IPS-15b (cell line): ENCODE measurements around the gene FGD5.

Source experiments
- H3K27me3 ChIP-seq: one replicate; pipeline ENCODE4 v1.6.1; 2013; ENCODE audit warnings: low read length; ENCODE audit not compliant: control insufficient read depth, insufficient read depth
- H3K36me3 ChIP-seq: one replicate; pipeline ENCODE4 v1.6.1; 2013; ENCODE audit warnings: low read length; ENCODE audit not compliant: control insufficient read depth, insufficient read depth
- H3K4me1 ChIP-seq: one replicate; pipeline ENCODE4 v1.6.1; 2013; ENCODE audit warnings: mild to moderate bottlenecking, low read length; ENCODE audit not compliant: control insufficient read depth, insufficient read depth
- H3K4me3 ChIP-seq: one replicate; pipeline ENCODE4 v1.5.1; 2013; ENCODE audit warnings: low read depth, low read length
- H3K9ac ChIP-seq: one replicate; pipeline ENCODE4 v1.6.1; 2013; ENCODE audit warnings: low read depth, mild to moderate bottlenecking, low read length
- H3K9me3 ChIP-seq: one replicate; pipeline ENCODE4 v1.6.1; 2013; ENCODE audit warnings: mild to moderate bottlenecking, low read length; ENCODE audit not compliant: control insufficient read depth, insufficient read depth

Gene FGD5

GRCh38 chr3:14862661-14863230 is 44.0 kb downstream of the FGD5 start:
- H3K4me3 ChIP-seq = no peak overlapping the region
- no peak overlapping the region for H3K9ac ChIP-seq
- no peaks in the 10 kb centered on the region for H3K9me3 ChIP-seq
- peaks cover 2% of the 10 kb centered on the region for H3K36me3 ChIP-seq
- no peaks in the 10 kb centered on the region for H3K27me3 ChIP-seq
- peaks cover 8% of the 10 kb centered on the region for H3K4me1 ChIP-seq

DNA sequence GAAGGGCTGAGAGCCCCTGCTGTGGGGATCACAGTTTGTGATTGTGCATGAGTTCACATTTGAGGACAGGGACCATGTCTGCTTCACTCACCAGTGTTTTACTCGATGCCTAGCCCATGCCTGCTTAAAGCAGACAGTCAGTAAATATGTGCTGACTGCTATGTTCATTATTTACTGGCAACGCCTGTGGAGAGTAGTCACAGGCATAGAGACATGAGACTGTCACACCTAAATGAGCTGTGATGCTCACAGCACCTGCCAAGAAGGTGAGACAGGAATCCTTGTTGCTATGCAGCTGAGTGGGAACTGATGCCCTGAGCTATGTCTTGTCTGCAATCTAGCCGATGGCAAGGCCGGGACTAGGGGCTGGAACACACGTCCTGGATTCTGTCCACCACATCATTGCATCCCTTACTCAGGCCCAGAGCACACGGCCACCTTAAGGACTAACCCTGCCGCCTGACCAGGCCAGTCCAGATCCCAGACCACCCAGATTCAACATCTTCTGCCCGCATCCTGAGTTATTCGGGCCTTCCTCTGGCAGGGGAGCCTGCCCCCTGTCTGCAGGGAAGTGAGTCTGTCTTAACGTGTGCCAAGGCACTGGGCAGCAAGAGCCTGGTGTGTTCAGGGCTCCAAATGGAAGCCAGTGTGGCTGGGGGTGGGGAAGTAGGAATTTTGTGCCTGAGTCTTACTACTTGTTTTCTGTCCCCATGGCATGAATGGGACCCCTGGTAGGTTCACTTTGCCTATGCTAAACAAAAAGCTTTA is 44.8 kb downstream of the FGD5 start:
- Histone ChIP-seq H3K9ac (no peak overlapping the region), H3K4me1 (peaks cover 8% of the 10 kb centered on the region), H3K9me3 (no peaks in the 10 kb centered on the region), H3K4me3 (no peak overlapping the region), H3K36me3 (peaks cover 2% of the 10 kb centered on the region), H3K27me3 (no peaks in the 10 kb centered on the region)

GRCh38 chr3:14864131-14864530 is 45.4 kb downstream of the FGD5 start:
- Histone ChIP-seq H3K27me3 (no peaks in the 10 kb centered on the region), H3K4me1 (peaks cover 8% of the 10 kb centered on the region), H3K36me3 (peaks cover 2% of the 10 kb centered on the region), H3K4me3 (no peak overlapping the region), H3K9ac (no peak overlapping the region), H3K9me3 (no peaks in the 10 kb centered on the region)

DNA sequence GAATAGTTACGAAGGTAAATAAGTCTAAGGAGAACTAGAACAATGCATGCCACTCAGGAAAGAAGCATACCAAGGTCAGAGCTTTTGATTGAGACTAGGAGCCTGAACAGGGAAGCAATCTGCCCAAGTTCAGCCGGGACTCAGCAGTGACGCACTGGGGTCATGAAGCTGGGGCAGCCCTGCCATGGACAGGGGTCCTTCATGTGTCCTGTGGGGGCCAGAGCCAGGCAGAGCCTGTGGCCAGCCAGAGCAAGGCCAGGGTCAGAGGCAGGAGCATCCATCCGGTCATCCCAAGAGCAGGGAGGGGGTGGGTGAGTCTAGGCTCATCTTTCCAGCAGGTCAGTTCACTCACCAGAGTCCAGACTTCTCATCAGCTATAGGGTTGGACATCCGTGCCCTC is 47.9 kb downstream of the FGD5 start:
- Histone ChIP-seq H3K36me3 (peaks cover 2% of the 10 kb centered on the region), H3K27me3 (no peaks in the 10 kb centered on the region), H3K9ac (no peak overlapping the region)

DNA sequence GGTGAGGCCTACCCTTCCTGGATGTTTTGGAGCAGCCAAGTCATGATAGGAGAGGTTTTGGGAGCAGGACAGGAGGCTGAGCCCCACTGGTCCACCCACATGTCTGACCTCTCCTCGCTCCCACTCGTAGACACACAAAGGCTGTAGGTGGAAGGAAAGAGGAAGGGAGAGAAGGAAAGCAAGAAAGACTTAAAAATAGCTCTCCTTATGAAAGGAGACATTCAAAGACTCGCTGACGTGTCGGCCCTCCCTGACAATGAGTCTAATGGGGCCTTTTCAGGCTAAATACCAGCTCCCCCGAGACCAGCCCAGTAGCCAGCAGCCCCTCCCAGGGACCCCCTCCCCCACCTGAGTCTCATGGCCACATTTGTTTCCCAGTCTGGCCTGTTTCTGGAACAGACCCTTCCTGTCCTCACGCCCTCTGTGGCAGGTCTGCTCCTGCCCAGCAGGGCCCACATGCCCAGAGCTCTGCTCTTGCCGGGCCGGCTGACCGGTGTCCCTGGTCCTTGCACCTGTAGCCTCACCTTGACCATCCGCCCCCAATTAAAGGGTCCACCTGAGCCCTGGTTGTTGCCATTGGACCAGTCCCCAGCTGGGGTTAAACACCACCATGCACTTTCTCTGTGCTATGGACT is 49.3 kb downstream of the FGD5 start:
- peaks cover 2% of the 10 kb centered on the region for H3K36me3 ChIP-seq
- no peaks in the 10 kb centered on the region for H3K27me3 ChIP-seq
- peaks cover 8% of the 10 kb centered on the region for H3K4me1 ChIP-seq
- no peaks in the 10 kb centered on the region for H3K9me3 ChIP-seq
- no peak overlapping the region for H3K4me3 ChIP-seq
- no peak overlapping the region for H3K9ac ChIP-seq

More for the DNA sequence above, 47.9 kb downstream of the FGD5 start:
- Histone ChIP-seq H3K4me1 (peaks cover 8% of the 10 kb centered on the region), H3K9me3 (no peaks in the 10 kb centered on the region), H3K4me3 (no peak overlapping the region)

GRCh38 chr3:14869917-14870782 is 51.4 kb downstream of the FGD5 start:
- H3K27me3 ChIP-seq = no peaks in the 10 kb centered on the region
- H3K9ac ChIP-seq = no peak overlapping the region
- no peaks in the 10 kb centered on the region for H3K4me1 ChIP-seq
- H3K4me3 ChIP-seq = no peak overlapping the region
- H3K36me3 ChIP-seq = no peaks in the 10 kb centered on the region
- H3K9me3 ChIP-seq = no peaks in the 10 kb centered on the region

GRCh38 chr3:14870783-14871060 is 52.0 kb downstream of the FGD5 start:
- no peak overlapping the region for H3K4me3 ChIP-seq
- H3K27me3 ChIP-seq = no peaks in the 10 kb centered on the region
- no peaks in the 10 kb centered on the region for H3K36me3 ChIP-seq
- no peaks in the 10 kb centered on the region for H3K4me1 ChIP-seq
- H3K9me3 ChIP-seq = no peaks in the 10 kb centered on the region
- H3K9ac ChIP-seq = no peak overlapping the region

GRCh38 chr3:14871456-14872200 is 52.9 kb downstream of the FGD5 start:
- Histone ChIP-seq H3K9me3 (no peaks in the 10 kb centered on the region), H3K9ac (no peak overlapping the region), H3K4me1 (no peaks in the 10 kb centered on the region), H3K36me3 (no peaks in the 10 kb centered on the region), H3K27me3 (no peaks in the 10 kb centered on the region), H3K4me3 (no peak overlapping the region)

DNA sequence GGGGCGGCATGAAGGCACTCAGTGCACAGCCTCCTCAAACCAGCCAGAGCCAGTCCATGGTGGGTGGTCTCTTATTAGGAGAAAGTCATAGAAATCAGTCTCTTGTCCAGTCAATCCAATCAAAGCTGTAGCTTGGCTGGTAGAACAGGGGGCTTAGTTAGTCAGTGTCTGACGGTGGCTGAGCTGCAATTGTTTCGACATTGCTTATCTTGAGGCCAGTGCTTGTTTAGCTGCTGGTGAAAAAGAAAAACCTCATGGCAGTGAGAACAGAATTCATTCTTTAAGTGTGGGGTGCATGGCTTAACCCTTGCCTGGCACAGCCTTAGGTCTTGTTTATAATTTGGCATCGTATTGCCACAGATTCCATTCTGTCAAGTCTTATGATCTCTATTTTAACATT is 53.9 kb downstream of the FGD5 start:
- no peaks in the 10 kb centered on the region for H3K36me3 ChIP-seq
- no peak overlapping the region for H3K9ac ChIP-seq
- H3K27me3 ChIP-seq = no peaks in the 10 kb centered on the region
- H3K9me3 ChIP-seq = no peaks in the 10 kb centered on the region
- no peaks in the 10 kb centered on the region for H3K4me1 ChIP-seq
- H3K4me3 ChIP-seq = no peak overlapping the region

GRCh38 chr3:14874784-14875183 is 56.0 kb downstream of the FGD5 start:
- no peaks in the 10 kb centered on the region for H3K9me3 ChIP-seq
- no peaks in the 10 kb centered on the region for H3K27me3 ChIP-seq
- no peak overlapping the region for H3K4me3 ChIP-seq
- no peaks in the 10 kb centered on the region for H3K36me3 ChIP-seq
- no peak overlapping the region for H3K9ac ChIP-seq
- H3K4me1 ChIP-seq = peaks cover 3% of the 10 kb centered on the region
